ENCODE data around the gene XPOT. TPM values are rescaled to one million over a fixed set of nuclear protein-coding genes. Genes with fewer than 3 reads are reported as not detected.

The XPOT gene
- total and polyA plus RNA-seq, 7 donors = 7.8 to 33.4 (median 26.9) TPM

- no peaks in the 10 kb centered on the region for H3K27me3 ChIP-seq
- no peaks in the 10 kb centered on the region for H3K9me3 ChIP-seq
- intact Hi-C loops (cut with DNase I) = no loop called here
- no peak overlapping the region for H3K4me3 ChIP-seq
- H3K36me3 ChIP-seq = peaks cover 0 to 71% (median 15%) of the 10 kb centered on the region in 4 donors
- 82 to 85% methylated on average over 3 of the region's 3 CpGs for WGBS, 2 donors
- TF ChIP-seq POLR2AphosphoS5 (IDR thresholded peaks at IDR 0.05) (no peak), POLR2A (IDR thresholded peaks at IDR 0.05) (no peak), EP300 (IDR thresholded peaks at IDR 0.05) (no peak), CTCF (IDR thresholded peaks at IDR 0.05) (no peak)
- no peak for DNase-seq
- no peaks in the 10 kb centered on the region for H3K4me1 ChIP-seq
- no peak overlapping the region for H3K27ac ChIP-seq
These were observed 96.2 kb downstream of the XPOT start for GRCh38 chr12:64500394-64500793.

Small RNAs within 50 kb of the gene (small RNA-seq; reads per million reads assigned to genes)
- 0 reads per million in 3 donors for gene RF01210

Other genes starting within 250 kb of the XPOT start
- 10 to 100 TPM in 1 of 4 donors, 1 to 10 TPM in 3; 3.6 to 10.7 (median 7.7) TPM for gene KICS2, start 182.1 kb upstream of the XPOT start, total RNA-seq
- gene KICS2, start 182.1 kb upstream of the XPOT start, polyA plus RNA-seq = 1 to 10 TPM; 1.8 to 4.8 (median 4.4) TPM
- gene C12orf56, start 13.6 kb upstream of the XPOT start, total RNA-seq = under 1 TPM in 1 of 4 donors, not detected in 3; 0.28 TPM
- gene C12orf56, start 13.6 kb upstream of the XPOT start, polyA plus RNA-seq = 1 to 10 TPM in 1 of 3 donors, under 1 TPM in 2; 0.22 to 2.1 (median 0.60) TPM
- gene TBK1, start 47.7 kb downstream of the XPOT start, total RNA-seq = 10 to 100 TPM; 23.5 to 30.0 (median 27.7) TPM
- 10 to 100 TPM; 11.7 to 15.3 (median 15.0) TPM for gene TBK1, start 47.7 kb downstream of the XPOT start, polyA plus RNA-seq
- gene RASSF3, start 206.1 kb downstream of the XPOT start, total RNA-seq = 100 to 1,000 TPM; 143 to 348 (median 203) TPM
- 100 to 1,000 TPM in 1 of 3 donors, 10 to 100 TPM in 2; 34.7 to 113 (median 65.5) TPM for gene RASSF3, start 206.1 kb downstream of the XPOT start, polyA plus RNA-seq